ENCODE results near the gene RHBDL1.

- TF ChIP-seq, protein P1, sequence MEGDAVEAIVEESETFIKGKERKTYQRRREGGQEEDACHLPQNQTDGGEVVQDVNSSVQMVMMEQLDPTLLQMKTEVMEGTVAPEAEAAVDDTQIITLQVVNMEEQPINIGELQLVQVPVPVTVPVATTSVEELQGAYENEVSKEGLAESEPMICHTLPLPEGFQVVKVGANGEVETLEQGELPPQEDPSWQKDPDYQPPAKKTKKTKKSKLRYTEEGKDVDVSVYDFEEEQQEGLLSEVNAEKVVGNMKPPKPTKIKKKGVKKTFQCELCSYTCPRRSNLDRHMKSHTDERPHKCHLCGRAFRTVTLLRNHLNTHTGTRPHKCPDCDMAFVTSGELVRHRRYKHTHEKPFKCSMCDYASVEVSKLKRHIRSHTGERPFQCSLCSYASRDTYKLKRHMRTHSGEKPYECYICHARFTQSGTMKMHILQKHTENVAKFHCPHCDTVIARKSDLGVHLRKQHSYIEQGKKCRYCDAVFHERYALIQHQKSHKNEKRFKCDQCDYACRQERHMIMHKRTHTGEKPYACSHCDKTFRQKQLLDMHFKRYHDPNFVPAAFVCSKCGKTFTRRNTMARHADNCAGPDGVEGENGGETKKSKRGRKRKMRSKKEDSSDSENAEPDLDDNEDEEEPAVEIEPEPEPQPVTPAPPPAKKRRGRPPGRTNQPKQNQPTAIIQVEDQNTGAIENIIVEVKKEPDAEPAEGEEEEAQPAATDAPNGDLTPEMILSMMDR (IDR thresholded peaks at IDR 0.05; ENCODE audit: insufficient read depth, low read length, poor library complexity, severe bottlenecking): no peak
- TF ChIP-seq EZH2phosphoT487 (conservative IDR thresholded peaks at IDR 0.05; ENCODE audit: low read length): no peak
These were observed 51.2 kb downstream of the RHBDL1 start, which contains the start of the genes CCDC78 and HAGHL for GRCh38 chr16:726438-727290.

Data from SU-DHL-6 (cell line).